ENCODE measurements around the gene DLG1. TPM values are rescaled to one million over a fixed set of nuclear protein-coding genes. Genes with fewer than 3 reads are reported as not detected.

The DLG1 gene
- total and polyA plus RNA-seq, 2 experiments from 2014 or later = 27.6 to 98.0 TPM

- no peak overlapping the region for H3K4me2 ChIP-seq
- peaks cover 24% of the 10 kb centered on the region for H3K4me1 ChIP-seq (ENCODE audit: insufficient read depth)
- TF ChIP-seq POLR2AphosphoS5 (IDR thresholded peaks at IDR 0.05; ENCODE audit: low read depth) (no peak), ZNF331 (CRISPR knock-in tag; IDR thresholded peaks at IDR 0.05; ENCODE audit: low read depth) (no peak), EZH2 (IDR thresholded peaks at IDR 0.05; ENCODE audit: low read depth, unreplicated experiment) (no peak), REST (IDR thresholded peaks at IDR 0.05; ENCODE audit: unreplicated experiment) (no peak), ZNF114 (CRISPR knock-in tag; IDR thresholded peaks at IDR 0.05) (no peak), NANOG (IDR thresholded peaks at IDR 0.05; ENCODE audit: borderline replicate concordance) (no peak)
- no peak overlapping the region for H3K27ac ChIP-seq (ENCODE audit: low read depth)
- Mint-ChIP-seq H3K9me3 (no peaks in the 10 kb centered on the region), H3K4me1 (peaks cover 32% of the 10 kb centered on the region), H3K36me3 (ENCODE audit: low read depth) (no peaks in the 10 kb centered on the region), H3K4me3 (no peak overlapping the region), H3K27ac (no peak overlapping the region), H3K27me3 (ENCODE audit: insufficient read depth, low read depth, poor library complexity) (no peaks in the 10 kb centered on the region)
- DNase-seq (ENCODE audit: low spot score) = no peak
- no peak for ATAC-seq
- no peak overlapping the region for H2AFZ ChIP-seq
- H3K79me2 ChIP-seq (replicated peaks; ENCODE audit: insufficient read depth) = peaks cover 16% of the 10 kb centered on the region
- no peaks in the 10 kb centered on the region for H3K9me2 ChIP-seq (ENCODE audit: insufficient read depth)
- H3F3A ChIP-seq (replicated peaks; ENCODE audit: low read depth) = no peaks in the 10 kb centered on the region
- no peaks in the 10 kb centered on the region for H3K36me3 ChIP-seq (ENCODE audit: insufficient read depth)
- no peaks in the 10 kb centered on the region; the same call in 1 of the 2 replicates for H4K20me1 ChIP-seq (replicated peaks; ENCODE audit: insufficient read depth)
- no peak overlapping the region for H3K4me3 ChIP-seq
- no peaks in the 10 kb centered on the region for H3K27me3 ChIP-seq (ENCODE audit: insufficient read depth)
Measured at GRCh38 chr3:197173620-197174019, 124.8 kb downstream of the DLG1 start.

- H3K36me3 ChIP-seq (ENCODE audit: insufficient read depth) = no peaks in the 10 kb centered on the region
- DNase-seq (ENCODE audit: low spot score) = no peak
- no peak overlapping the region for H3K4me2 ChIP-seq
- no peak overlapping the region for H3K4me3 Mint-ChIP-seq
- no peaks in the 10 kb centered on the region; the same call in 1 of the 2 replicates for H4K20me1 ChIP-seq (replicated peaks; ENCODE audit: insufficient read depth)
- peaks cover 26% of the 10 kb centered on the region for H3K79me2 ChIP-seq (replicated peaks; ENCODE audit: insufficient read depth)
- no peaks in the 10 kb centered on the region for H3K9me3 Mint-ChIP-seq
- no peak overlapping the region for H3K27ac ChIP-seq (ENCODE audit: low read depth)
- no peaks in the 10 kb centered on the region for H3F3A ChIP-seq (replicated peaks; ENCODE audit: low read depth)
- ATAC-seq = no peak
- peaks cover 23% of the 10 kb centered on the region for H3K4me1 ChIP-seq (ENCODE audit: insufficient read depth)
- H3K36me3 Mint-ChIP-seq (ENCODE audit: low read depth) = no peaks in the 10 kb centered on the region
- no peaks in the 10 kb centered on the region for H3K27me3 Mint-ChIP-seq (ENCODE audit: insufficient read depth, low read depth, poor library complexity)
- H3K27ac Mint-ChIP-seq = no peak overlapping the region
- H3K4me1 Mint-ChIP-seq = peaks cover 31% of the 10 kb centered on the region
- H3K9me2 ChIP-seq (ENCODE audit: insufficient read depth) = no peaks in the 10 kb centered on the region
- H2AFZ ChIP-seq = no peak overlapping the region
- no peaks in the 10 kb centered on the region for H3K27me3 ChIP-seq (ENCODE audit: insufficient read depth)
- H3K4me3 ChIP-seq = no peak overlapping the region
- no peak for TF ChIP-seq REST (IDR thresholded peaks at IDR 0.05; ENCODE audit: unreplicated experiment)
- no peak for TF ChIP-seq CTCF (conservative IDR thresholded peaks at IDR 0.05; ENCODE audit: low read depth in 2 of 2)
- no peak for TF ChIP-seq POLR2AphosphoS5 (IDR thresholded peaks at IDR 0.05; ENCODE audit: low read depth)
- no peak for TF ChIP-seq CREB1 (CRISPR knock-in tag; IDR thresholded peaks at IDR 0.05; ENCODE audit: low read depth)
- no peak for TF ChIP-seq EZH2 (IDR thresholded peaks at IDR 0.05; ENCODE audit: low read depth, unreplicated experiment)
- TF ChIP-seq ZNF331 (CRISPR knock-in tag; IDR thresholded peaks at IDR 0.05; ENCODE audit: low read depth) = no peak
Measured at GRCh38 chr3:197171481-197172067, 126.8 kb downstream of the DLG1 start.
